GDM1 (cell line): ENCODE measurements around the gene ALX3.
"Not testable (repeated sequence)": the region's sequence is repeated elsewhere in the genome, so short reads cannot be mapped to it uniquely, and the experiment has no call there.

Experiments
- DNase-seq: peaks from one replicate; lab custom pipeline; 2025; lab: John Stamatoyannopoulos, UW

Gene ALX3

DNA sequence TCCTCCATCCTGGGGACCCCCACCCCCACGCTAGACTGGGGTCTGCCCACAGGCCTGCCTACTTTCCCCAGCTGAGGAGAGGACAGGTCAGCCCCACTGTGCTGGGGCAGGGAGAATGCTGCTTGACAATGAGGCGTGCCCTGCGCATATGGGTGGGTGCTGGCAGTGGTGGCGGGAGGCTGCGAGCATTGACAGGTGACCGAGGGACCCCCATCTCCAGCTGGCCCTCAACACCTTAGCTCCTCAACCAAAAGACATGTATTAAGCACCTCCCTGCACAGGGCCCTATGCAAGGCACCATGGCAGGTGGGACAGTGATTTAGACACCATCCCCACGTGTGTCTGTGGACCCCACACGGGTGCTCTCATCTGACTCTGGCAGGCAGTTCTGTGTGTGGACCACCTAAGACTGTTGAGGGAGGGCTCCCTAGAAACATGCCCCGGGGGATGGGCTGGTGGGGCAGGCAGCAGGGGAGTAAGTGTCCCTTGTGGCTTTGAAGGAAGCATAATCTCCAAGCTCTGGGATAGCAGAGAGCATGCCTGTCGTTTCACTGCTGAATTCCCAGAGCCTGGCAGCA, 18.4 kb upstream of the ALX3 start:
- no peak for DNase-seq

DNA sequence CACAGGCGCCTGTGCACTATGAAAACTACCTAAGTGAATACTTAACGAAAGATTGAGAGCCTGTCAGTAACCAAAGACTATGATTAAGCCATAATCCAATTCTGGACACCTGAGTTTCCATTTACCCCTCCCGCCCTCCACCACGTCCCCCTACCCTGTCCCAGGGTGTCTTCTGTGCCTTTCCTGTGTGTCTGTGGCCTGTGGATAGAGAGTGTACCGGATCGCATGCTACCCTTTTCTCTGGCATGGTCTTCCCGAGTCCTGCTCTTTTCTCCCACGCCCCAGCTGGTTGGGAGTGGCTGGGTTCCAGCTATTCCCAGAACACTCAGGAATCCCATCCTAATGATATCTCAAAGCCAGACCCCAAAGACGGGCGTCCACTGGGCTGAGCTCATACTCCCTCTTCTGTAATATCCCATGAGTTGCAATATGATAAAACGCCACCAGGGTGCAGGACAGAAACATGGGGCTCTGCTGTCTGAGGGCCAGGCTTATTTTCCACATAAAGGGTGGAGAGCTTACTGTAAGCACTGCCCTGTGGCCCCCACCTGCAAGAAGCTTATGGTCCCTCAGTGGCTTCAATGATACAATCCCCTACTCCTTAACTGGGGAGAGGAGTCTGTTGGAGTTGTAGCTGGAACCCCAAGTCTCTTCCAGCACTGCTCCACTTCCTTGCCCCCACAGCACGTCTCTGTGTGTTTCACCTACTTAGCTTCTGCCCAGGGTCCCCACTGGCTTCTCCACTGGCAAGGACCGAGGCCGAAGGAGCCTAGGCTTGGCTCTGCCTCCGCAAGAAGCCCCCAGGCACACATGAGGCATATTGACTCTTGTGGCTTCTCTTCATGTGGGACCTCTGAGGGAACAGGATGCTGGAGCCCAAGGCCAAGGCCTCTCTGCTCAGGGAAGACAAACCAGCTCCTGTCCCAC, 17.6 kb upstream of the ALX3 start:
- DNase-seq = peak; percentile 28

DNA sequence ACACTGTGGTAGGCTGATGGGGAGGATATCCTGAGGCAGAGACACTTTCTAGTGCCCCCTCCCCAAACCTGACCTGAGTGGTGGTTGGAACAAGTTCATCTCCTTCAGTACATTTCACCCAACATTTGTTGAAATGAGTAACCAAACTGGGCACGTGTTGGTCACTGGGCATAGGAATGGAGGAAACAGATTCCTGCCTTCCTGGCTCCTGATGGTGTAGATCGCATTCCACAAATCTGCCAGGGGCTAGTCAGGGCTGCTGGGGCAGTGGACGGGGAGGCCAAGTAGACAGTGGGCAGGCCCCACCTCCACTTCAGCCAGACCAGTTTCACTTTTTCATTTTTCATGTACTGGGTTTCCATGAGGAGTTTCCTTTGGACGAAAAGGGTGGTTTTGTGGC, 16.5 kb upstream of the ALX3 start:
- no peak for DNase-seq

DNA sequence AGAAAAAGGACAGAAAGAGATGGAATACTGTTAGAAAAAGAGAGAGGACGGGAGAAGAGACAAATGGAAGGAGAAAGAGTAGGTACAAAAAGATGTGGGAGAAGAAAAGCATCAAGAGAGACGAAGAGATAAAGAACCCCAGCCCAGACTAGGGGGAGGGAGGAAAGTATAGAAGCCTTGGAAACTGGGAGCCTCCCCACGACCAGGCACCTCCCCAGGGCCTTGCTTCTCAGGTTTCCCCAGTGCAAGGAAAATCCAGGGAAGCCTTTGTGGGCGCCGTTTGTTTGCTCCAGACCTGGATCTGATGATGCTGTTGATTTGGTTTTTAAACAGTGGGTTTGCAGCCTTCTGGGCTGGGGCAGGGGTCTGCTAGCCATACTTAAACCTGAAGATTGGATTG, 15.2 kb upstream of the ALX3 start:
- DNase-seq = no peak

DNA sequence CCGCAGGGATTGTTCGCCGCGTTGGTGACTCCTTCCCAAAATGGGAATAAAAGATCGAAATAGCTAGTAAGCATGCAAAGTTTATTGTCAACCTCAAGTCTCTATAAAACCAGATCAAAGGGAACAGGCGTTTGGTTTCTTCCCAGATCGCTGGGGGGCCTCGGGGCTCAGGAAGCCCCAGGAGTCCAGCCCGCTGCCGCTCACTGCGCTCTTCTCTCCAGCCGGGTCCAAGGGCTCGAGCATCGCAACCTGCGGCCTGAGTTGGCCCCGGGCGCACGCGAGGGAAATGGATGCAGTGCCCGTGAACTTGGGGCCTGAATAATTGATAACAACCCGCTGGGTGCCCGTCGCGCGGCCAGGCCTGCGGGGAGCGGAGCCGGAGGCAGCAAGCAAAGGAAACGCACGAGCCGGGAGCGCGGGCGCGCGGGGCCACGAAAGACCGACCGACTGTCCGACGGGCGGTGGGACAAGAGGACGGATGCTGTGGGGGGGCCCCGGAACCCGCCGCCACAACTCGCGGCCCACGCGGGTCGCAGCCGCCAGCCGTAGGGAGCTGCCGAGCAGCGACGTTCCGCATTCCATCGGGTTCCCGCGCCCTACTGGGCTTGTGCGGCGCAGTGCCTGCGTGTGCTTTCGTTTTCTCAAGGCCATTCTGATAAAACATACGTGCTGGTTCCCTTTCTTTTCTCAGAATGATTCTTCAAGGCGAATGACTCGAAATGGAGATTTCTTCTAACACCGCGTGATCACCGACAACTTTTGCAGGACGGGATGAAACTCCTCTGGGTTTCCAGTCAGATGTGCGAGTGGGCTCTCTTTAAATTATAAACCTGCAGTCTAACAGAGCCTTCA, 14.0 kb upstream of the ALX3 start:
- peak; percentile 30 for DNase-seq

DNA sequence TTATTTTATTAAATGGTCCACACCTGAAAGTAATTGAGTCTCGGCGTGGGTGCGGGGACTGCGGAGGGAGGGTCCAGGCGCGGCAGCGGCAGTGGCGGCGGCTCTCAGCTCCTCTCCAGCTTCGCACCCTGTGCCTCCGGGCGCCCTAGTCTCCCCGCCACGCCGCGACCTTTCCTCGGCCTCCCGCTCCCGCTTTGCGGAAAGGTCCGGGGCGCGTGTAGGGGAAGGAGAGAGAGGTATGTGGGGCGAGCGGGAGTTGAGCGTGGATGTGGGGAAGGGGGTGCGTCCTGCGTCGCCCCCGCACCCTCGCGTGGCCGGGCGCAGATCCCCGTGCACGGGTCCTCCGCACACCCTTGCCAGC, 13.4 kb upstream of the ALX3 start:
- no peak for DNase-seq

DNA sequence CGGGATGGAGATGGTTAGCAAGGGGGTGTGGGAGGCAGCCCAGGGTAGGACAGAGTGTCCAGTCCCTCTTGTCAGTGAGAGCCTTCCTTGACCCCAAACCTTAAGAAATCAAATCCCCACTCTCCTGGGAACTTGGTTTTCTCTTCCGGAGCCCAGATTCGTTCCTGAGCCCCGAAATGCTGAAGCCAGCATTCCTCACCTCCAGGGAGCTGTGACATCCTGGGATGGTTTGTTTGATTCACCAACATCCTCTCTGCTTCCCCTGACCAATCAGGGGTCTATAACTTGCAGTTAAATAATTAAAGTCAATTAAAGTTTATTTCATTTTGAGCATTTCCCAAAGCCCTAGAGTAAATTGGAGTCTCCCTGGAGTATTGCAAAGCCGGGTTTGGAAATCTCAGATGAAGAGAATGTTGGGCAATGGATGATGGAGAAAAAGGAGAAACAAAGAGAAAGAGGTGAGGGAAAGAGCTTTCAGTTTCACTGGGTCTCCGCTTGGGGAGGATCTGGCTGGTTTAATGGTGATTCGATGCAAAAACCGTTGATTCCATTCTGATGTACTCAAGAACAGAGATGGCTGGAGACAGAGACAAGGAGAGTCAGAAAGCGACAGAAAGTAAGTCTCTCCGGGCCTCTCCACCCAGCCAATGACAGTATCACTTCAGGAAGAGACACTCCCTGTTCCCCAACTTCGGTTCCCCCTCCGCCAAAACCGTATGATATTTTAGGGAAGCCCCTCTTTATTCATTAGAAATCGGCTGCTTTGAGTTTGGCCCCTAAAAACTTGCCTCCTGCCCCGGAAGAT, 12.8 kb upstream of the ALX3 start:
- DNase-seq = no peak

DNA sequence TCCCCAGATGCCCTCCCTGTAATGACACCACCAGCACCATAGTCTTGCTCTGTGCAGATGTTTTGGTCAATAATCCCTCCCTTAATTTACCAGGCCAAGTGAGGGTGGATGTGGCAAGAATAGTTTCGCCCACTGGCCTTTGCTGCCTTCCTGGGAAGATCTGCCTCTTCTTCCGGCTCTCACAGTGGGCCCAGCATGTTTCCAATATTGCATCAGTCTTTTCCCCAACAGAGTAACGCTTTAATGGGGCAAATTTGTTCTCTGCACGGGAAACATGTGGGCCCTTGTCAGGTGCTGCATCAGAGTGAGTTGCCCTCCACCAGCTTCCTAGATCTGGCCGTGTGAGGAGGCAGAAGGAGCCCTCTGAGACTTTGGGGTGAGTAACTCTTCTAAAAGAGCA, 12.0 kb upstream of the ALX3 start:
- DNase-seq = no peak

DNA sequence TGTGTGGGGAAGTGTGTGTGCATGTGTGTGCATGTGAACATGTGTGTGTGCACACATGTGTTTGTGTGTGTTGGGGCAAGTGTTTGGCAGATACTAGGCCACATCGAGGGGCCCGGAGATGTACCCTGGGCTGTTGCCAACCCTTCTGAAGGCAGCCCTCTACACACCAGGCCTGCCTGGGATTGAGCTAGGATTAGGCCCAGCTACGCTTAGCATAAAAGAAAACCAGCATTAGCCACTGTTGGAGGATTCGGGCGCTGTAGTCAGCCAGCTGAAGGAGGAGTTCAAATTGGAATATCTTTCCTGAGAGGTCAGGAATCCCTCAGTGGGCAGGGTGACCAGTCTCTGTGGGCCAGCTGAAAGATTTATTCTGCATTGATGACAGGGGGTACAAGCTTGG, 10.6 kb upstream of the ALX3 start:
- no peak for DNase-seq

DNA sequence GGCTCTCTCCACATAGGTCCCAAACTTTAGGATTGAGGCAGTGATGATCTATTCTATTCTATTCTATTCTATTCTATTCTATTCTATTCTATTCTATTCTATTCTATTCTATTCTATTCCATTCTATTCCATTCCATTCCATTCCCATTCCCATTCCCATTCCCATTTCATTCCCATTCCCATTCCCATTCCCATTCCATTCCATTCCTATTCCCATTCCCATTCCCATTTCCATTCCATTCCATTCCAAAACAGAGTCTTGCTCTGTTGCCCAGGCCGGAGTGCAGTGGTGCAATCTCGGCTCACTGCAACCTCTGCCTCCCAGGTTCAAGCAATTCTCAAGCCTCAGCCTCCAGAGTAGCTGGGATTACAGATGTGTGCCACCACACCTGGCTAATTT, 9.5 kb upstream of the ALX3 start:
- not testable (repeated sequence) for DNase-seq

DNA sequence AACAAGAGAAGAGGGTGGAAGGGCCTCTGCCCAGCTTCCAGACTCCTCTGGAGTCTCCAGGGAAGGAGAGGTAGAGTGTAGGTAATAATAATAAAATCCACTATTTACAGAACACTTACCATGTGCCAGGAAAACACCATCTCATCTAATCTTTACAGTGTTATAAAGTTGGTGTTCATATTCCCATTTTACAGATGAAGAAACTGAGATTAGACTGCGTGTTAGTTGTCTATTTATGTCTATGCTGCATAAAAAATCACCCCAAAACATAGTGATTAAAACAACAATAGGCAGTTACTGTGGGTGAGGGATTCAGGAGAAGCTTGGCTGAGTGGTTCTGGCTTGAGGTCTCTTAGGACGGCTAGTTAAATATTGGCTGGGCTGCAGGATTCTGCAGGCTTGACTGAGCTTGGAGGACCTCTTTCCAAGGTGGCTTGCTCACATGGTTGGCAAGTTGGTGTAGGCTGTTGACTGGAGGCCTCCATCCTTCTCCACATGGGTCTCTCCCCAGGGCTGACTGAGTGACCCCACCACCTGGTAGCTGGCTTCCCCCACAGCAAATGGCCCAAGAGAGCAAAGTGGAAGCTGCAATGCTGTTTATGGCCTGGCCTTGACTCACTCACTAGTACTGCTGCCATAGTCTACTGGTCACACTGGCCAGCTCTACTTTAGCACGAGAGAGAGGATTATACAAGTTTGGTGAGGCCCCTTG, 6.5 kb upstream of the ALX3 start:
- DNase-seq = no peak

DNA sequence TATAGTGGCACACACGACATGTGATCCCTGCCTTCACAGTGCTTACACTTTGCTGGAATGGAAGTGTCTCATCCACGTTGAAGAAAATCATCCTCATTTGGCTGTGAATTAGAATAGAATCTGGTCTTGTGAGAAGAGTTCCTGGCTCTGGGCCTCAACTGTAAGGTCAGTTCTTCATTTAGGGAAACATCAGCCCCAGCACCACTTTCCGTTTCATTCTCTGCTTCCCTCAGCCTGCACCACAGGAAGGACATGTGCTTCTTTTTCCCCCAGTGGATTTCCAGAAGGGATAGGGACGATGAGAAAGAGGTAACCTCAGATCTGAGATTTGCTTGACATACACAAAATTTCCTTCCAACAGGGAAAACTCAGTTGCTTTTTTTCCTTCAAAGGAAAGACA, 3.7 kb upstream of the ALX3 start:
- DNase-seq = no peak

DNA sequence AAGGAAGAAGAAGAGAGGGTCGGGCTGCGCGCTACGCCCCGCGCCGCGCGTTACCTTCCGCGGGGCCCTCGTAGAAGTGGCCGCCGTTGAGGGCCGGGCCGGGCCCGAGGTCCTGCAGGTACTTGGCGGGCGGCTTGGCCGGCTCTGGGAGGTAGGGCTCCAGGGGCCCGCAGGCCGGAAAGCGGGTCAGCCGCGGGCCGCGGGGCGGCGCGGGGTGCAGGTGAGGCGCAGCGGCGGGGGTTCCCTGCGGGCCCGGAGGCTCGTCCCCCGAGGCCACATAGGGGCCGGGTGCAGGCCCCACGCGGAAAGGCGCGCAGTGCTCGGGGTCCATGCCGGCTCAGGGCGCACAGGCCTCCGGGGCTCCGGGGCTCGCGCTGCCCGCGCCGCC, 196 bp downstream of the ALX3 start:
- DNase-seq = no peak

DNA sequence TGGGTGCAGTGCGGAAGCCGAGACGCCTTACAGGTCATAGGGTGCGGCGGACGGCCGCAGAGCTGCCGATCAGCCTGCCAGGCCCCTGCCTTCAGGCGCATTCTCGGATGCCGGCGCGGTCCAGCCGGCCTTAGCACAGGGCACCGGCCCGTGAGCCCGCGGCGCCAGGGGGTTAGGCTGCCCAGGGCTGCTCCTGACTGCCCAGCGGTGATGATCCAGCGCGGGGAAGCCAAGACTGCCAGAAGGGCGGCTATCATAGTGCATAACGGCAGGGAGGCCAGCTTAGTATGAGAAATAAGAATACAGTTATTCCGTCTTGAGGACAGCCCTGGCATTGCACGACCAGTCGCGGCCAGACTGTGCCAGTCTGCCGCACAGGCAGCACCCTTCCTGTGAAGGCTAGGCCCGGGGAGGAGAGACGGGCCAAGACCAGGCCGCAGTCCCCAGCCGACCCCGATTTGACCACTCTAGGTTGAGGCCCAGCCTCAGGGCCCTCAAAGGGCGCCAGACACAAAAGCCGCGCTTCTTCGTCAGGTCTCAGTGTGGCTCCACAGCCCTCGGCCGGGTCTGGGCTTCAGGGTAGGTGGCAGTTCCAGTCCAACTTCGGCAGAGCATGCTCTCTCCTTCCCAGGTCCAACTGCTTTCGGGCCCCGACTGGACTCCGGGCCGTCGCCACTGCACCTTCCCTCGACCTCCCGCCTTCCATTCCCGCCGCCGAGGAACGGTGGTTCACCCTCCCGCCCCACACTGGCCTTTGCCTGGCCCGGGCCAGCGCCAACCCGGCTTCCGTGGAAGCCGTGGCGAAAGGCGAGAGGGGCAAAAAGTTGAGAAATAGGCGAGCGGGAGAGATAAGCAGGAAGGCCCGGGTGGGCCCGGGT, 829 bp downstream of the ALX3 start:
- DNase-seq = no peak

DNA sequence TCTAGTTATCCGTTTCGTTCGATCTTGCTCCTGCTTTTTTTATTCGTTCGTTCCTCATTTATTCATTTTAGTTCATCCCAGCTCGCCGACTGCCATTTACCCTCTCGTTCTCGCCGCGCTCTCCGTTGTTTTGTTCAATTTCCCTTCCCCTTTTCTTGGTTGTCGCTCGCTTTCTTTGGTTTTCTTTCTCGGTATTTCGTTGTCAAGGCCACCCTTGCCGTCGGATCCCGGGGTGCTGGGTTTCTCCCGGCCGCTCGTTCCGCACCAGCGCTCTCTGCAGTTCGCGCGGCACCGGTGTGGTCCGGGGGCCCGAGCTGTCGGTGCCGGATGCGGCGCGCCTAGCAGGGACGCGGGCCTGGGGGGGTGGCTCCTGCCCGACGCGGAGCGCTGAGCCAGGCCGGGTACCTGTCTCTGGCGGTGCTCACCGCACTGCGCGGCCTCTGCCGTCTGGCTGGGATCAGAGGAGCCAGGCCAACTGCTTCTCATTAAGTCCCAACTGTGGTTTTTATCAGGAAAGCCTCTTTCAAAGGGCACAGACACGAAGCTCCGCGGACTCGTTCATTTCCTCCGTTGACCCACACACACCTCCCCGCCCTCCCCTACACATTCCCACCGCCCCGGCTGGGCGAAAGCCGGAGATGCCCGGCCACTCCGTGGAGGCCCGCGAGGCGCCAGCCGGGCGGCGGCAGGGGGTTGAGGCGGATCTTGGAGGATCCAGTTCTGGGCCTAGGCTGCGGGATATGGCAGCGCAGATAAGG, 1.6 kb downstream of the ALX3 start:
- no peak for DNase-seq

DNA sequence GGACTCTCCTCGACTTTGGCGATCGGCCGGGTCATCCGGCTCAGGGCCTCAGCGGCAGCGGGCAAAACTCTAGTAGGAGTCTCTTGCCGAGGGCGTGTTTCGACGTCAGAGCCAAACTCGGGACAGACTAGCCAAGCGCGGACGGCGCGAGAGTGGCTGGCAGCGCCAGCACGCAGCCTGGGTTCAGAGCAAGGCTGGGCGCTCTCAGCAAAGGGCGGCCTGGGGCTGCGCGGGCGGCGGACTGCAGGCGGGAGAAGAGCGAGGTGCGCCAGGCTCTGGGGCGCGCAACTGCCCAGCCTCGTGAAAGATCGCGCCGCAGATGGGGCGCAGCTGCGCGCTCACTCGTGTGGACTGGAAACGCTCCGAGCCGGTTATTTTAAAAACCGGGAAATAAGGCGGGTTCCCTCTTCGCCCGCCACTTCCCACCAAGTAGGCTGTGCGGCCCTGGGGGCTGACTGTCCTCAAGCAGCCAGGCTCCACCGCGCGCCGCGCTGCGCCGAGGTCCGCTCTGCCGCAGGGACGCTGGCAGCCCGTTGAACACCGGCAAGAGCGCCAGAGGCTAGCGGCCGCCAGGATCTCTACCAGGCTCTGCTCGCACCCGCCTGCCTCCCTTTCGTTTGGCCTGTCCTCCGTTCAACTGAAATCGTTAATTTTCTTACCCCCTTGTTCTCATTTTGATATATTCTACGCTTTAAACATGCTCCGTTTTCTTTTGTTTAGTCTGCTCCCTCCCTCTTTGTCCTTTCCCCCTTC, 2.4 kb downstream of the ALX3 start:
- no peak for DNase-seq

DNA sequence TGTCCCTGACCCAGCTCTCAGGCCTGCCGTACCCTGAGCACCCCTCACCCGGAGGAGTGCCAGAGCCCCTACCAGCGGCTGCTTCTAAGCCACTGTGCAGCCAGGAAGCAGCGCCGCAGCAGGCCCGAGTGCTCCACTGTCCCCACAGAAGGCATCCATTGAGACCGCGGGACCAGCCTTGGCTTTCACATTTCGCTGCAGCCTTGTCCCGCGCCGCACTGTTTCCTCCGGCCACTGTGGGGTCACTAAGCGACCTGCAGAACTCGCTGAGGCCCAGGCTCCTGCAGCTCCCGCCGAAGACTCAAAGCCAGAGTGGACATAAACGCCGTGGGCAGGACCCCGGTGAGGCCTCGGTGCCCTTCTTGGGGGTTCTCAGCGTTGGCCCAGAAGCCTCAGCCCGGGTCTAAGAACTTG, 3.0 kb downstream of the ALX3 start:
- DNase-seq = no peak

DNA sequence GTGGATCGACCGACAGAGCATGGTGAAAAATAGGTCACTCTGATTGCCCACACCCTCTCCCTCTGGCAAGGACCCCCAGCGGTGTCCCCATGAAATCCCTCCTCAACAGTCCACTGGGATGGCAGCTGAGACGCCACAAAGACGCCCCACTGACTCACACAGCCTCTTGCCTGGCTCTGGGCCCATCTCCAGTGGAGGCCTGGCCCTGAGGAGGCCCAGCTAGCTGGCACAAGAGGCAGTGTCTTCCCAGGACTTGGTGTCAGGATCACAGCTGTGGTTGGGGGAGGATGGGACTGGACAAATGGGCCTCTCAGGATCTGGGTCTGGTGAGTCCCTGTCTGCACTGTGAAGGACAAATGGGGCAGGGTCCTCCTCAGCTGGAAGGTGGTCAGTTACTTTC, 4.6 kb downstream of the ALX3 start:
- DNase-seq = no peak
